ENCODE measurements around the gene RAB3IL1. TPM values are rescaled to one million over a fixed set of nuclear protein-coding genes. Genes with fewer than 3 reads are reported as not detected.

RAB3IL1 gene
- total RNA-seq, 2 donors from 2014 or later = 3.7 to 5.9 TPM

- Histone ChIP-seq H3K4me3 (no peak overlapping the region), H3K27me3 (no peaks in the 10 kb centered on the region), H3K9ac (ENCODE audit: low read depth in 2 of 2, low read length in 2 of 2) (no peak overlapping the region), H3K27ac (no peak overlapping the region), H3K4me1 (no peaks in the 10 kb centered on the region), H3K36me3 (no peaks in the 10 kb centered on the region), H3K9me3 (no peaks in the 10 kb centered on the region)
- TF ChIP-seq, protein P1, sequence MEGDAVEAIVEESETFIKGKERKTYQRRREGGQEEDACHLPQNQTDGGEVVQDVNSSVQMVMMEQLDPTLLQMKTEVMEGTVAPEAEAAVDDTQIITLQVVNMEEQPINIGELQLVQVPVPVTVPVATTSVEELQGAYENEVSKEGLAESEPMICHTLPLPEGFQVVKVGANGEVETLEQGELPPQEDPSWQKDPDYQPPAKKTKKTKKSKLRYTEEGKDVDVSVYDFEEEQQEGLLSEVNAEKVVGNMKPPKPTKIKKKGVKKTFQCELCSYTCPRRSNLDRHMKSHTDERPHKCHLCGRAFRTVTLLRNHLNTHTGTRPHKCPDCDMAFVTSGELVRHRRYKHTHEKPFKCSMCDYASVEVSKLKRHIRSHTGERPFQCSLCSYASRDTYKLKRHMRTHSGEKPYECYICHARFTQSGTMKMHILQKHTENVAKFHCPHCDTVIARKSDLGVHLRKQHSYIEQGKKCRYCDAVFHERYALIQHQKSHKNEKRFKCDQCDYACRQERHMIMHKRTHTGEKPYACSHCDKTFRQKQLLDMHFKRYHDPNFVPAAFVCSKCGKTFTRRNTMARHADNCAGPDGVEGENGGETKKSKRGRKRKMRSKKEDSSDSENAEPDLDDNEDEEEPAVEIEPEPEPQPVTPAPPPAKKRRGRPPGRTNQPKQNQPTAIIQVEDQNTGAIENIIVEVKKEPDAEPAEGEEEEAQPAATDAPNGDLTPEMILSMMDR (IDR thresholded peaks at IDR 0.05) = no peak
- no peak for DNase-seq
- intact Hi-C loops (cut with DNase I) = no loop called here
These were observed 62.2 kb downstream of the RAB3IL1 start for GRCh38 chr11:61854966-61855714.

GRCh38 chr11:61854206-61854895, 63.0 kb downstream of the RAB3IL1 start:
- no peaks in the 10 kb centered on the region for H3K27me3 ChIP-seq
- TF ChIP-seq, protein P1 (IDR thresholded peaks at IDR 0.05) = no peak
- H3K9me3 ChIP-seq = no peaks in the 10 kb centered on the region
- H3K36me3 ChIP-seq = no peaks in the 10 kb centered on the region
- H3K27ac ChIP-seq = no peak overlapping the region
- no peak overlapping the region for H3K4me3 ChIP-seq
- H3K4me1 ChIP-seq = no peaks in the 10 kb centered on the region
- intact Hi-C loops (cut with DNase I) = no loop called here
- H3K9ac ChIP-seq (ENCODE audit: low read depth in 2 of 2, low read length in 2 of 2) = no peak overlapping the region
- DNase-seq = no peak

- TF ChIP-seq, protein P1 (IDR thresholded peaks at IDR 0.05) = no peak
- no peak overlapping the region for H3K9ac ChIP-seq (ENCODE audit: low read depth in 2 of 2, low read length in 2 of 2)
- DNase-seq = no peak
- no peaks in the 10 kb centered on the region for H3K9me3 ChIP-seq
- H3K4me1 ChIP-seq = no peaks in the 10 kb centered on the region
- H3K36me3 ChIP-seq = no peaks in the 10 kb centered on the region
- H3K27me3 ChIP-seq = no peaks in the 10 kb centered on the region
- H3K27ac ChIP-seq = no peak overlapping the region
- intact Hi-C loops (cut with DNase I) = no loop called here
- no peak overlapping the region for H3K4me3 ChIP-seq
These were observed 63.6 kb downstream of the RAB3IL1 start for GRCh38 chr11:61853698-61854169.

DNA sequence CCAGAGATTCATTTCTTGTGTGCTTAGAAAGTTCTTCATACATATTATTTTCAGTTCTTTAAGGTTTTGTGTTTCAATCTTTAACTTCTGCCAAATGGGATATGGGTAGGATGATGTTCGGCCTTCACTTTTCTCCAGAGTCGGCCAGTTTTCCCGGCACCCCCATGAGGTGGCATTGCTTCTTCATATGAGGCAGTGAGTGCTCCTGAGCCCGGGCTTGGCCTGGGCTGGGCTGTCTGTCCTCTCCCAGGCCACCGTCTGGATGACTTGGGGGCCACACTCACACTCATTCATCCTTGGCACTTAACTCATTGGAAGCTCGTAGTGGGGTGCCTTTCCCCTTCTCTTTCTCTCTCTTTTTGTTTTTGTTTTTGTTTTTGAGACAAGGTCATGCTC, 65.5 kb downstream of the RAB3IL1 start:
- no peak overlapping the region for H3K9ac ChIP-seq (ENCODE audit: low read depth in 2 of 2, low read length in 2 of 2)
- no peaks in the 10 kb centered on the region for H3K36me3 ChIP-seq
- TF ChIP-seq, protein P1 (IDR thresholded peaks at IDR 0.05) = no peak
- no peak for DNase-seq
- intact Hi-C loops (cut with DNase I) = no loop called here
- H3K27ac ChIP-seq = no peak overlapping the region
- no peaks in the 10 kb centered on the region for H3K4me1 ChIP-seq
- no peaks in the 10 kb centered on the region for H3K27me3 ChIP-seq
- no peaks in the 10 kb centered on the region for H3K9me3 ChIP-seq
- no peak overlapping the region for H3K4me3 ChIP-seq

- Histone ChIP-seq H3K9ac (ENCODE audit: low read depth in 2 of 2, low read length in 2 of 2) (no peak overlapping the region), H3K27me3 (no peaks in the 10 kb centered on the region), H3K9me3 (no peaks in the 10 kb centered on the region), H3K27ac (no peak overlapping the region), H3K4me1 (no peaks in the 10 kb centered on the region), H3K4me3 (no peak overlapping the region), H3K36me3 (no peaks in the 10 kb centered on the region)
- TF ChIP-seq, protein P1 (IDR thresholded peaks at IDR 0.05) = no peak
- no peak for DNase-seq
- intact Hi-C loops (cut with DNase I) = no loop called here
These were observed 66.1 kb downstream of the RAB3IL1 start for GRCh38 chr11:61851113-61851899.
